Measurements from ENCODE around the gene CCDC88C.

DNA sequence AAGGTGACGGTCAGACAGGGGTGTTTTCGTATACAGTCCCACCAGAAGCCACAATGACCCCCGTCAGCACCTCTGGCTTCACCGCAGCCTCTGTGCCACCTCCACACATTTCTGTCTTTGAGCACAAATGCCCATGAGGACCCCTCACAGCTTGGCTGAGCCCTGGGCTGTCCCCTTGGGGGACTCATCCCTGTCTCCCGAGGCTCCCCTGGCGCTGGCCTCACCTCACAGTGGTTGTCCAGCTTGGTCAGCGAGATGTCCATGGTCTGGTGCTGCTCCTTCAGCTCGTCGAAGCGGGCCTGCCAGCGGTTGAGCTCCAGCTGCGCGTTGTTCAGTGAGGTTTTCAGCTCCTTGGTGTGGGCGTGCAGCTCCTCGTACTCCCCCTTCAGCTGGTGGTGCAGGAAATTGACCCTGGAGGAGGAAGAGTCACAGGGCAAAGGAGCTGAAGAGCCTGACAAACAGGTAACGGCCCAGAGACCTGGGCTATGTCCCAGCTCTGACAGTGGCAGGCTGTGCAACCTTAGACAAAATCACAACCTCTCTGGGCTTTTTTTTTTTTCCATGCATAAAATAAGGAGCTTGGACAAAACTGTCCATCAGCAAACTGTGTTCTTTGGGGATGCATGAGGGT lies 120.4 kb downstream of the CCDC88C start:
- TF ChIP-seq, protein P1, sequence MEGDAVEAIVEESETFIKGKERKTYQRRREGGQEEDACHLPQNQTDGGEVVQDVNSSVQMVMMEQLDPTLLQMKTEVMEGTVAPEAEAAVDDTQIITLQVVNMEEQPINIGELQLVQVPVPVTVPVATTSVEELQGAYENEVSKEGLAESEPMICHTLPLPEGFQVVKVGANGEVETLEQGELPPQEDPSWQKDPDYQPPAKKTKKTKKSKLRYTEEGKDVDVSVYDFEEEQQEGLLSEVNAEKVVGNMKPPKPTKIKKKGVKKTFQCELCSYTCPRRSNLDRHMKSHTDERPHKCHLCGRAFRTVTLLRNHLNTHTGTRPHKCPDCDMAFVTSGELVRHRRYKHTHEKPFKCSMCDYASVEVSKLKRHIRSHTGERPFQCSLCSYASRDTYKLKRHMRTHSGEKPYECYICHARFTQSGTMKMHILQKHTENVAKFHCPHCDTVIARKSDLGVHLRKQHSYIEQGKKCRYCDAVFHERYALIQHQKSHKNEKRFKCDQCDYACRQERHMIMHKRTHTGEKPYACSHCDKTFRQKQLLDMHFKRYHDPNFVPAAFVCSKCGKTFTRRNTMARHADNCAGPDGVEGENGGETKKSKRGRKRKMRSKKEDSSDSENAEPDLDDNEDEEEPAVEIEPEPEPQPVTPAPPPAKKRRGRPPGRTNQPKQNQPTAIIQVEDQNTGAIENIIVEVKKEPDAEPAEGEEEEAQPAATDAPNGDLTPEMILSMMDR (conservative IDR thresholded peaks at IDR 0.05; ENCODE audit: low read length) = no peak
- TF ChIP-seq EZH2phosphoT487 (IDR thresholded peaks at IDR 0.05; ENCODE audit: borderline replicate concordance, low read depth, low read length) = no peak

Measured in OCI-LY7 (cell line).